Dendritic cell treated with granulocyte-macrophage colony-stimulating factor and Interleukin-4, amounts not matched to agents 40 ng/mL and 50 ng/mL, for 4 days (primary cell): ENCODE results near the gene ZFP69.

Experiments
- H3K27ac Mint-ChIP-seq: one replicate; pipeline ENCODE4 v1.8.0; 2022; ENCODE audit warnings: mild to moderate bottlenecking, mixed read lengths
- H3K27me3 Mint-ChIP-seq: one replicate; pipeline ENCODE4 v1.8.0; 2022; ENCODE audit warnings: mild to moderate bottlenecking, mixed read lengths
- H3K36me3 Mint-ChIP-seq: one replicate; pipeline ENCODE4 v1.8.0; 2022; ENCODE audit warnings: low read depth, mixed read lengths
- H3K4me1 Mint-ChIP-seq: one replicate; pipeline ENCODE4 v1.8.0; 2022; ENCODE audit warnings: low read depth, mixed read lengths
- H3K4me3 Mint-ChIP-seq: one replicate; pipeline ENCODE4 v1.8.0; 2022; ENCODE audit warnings: mild to moderate bottlenecking, moderate library complexity, mixed read lengths
- H3K9me3 Mint-ChIP-seq: one replicate; pipeline ENCODE4 v1.8.0; 2022; ENCODE audit warnings: mixed read lengths
- intact Hi-C: fragments of 100-400 bp; cut with micrococcal nuclease; formaldehyde crosslinking; loops from one replicate; pipeline ENCODE4 v1.15.0; 2022

The ZFP69 gene

DNA sequence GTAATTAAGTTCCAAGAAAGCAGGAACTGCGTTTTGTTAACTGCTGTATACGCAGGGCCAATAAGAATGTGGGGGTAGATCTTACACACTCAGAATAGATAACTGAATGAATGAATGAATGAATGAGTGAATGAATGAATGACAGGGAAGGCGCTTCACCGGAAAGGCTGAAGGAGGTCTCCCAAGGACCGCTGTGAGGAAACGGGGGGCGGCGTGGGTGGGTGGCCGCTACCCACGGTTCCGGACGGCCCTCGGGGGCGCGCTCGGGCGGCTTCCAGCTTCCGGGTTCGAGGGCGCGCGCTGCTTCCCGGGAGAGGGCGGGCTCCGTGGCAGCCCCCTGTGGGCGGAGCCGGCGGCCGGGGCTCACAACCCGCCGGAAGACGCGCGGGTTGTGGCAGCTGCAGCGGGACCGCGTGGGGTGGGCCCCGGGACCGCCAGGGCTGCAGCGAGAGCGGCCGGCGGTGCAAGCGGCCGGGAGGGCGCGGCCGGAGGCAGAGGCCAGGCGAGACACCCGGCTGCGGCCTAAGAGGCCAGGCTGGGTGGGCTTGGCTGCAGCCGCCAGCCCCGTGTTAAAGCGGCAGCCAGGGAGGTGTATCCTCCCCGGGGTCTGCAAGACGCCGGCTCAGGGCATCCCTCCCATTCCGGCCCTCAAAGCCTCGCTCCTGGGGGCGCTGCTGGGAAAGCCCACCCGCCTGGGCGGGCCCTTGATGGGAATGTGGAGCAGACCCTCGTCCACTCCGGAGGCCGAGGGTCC lies at the start of gene ZFP69:
TSS of gene ZFP69 (plus strand) at position 367 of the 754 bp plus-strand sequence. CDS start 2,072 bp downstream, outside the sequence.
- H3K4me1 Mint-ChIP-seq: peaks cover 23% of the 10 kb centered on the region
- intact Hi-C loops: no loop called here
- peaks cover 2% of the 10 kb centered on the region for H3K27me3 Mint-ChIP-seq
- H3K4me3 Mint-ChIP-seq: peak within 1 kb of the TSS; percentile 84
- H3K9me3 Mint-ChIP-seq: peaks cover 50% of the 10 kb centered on the region
- peaks cover 39% of the 10 kb centered on the region for H3K36me3 Mint-ChIP-seq
- peak within 1 kb of the TSS; percentile 89 for H3K27ac Mint-ChIP-seq

DNA sequence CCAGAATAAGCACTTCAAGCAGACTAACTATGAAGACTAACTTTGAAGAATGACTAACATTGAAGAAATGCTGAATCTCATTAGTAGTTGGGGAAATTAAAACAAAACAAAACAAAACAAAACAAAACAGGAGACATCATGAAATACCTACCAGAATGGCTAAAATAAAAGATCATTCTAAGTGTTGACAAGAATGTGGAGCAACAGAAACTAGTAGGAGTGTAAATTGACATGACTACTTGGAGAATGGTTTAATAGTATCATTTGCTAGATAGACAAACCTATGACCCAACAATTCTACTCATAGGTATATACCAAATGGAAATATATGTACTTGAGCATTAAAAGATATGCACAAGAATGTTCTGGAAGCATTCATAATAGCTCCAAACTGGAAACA lies 45.7 kb upstream of the ZFP69 start:
- Mint-ChIP-seq H3K9me3 (no peaks in the 10 kb centered on the region), H3K36me3 (peaks cover 7% of the 10 kb centered on the region), H3K27me3 (no peaks in the 10 kb centered on the region), H3K27ac (no peak overlapping the region), H3K4me3 (no peak overlapping the region), H3K4me1 (peaks cover 23% of the 10 kb centered on the region)
- intact Hi-C loops: no loop called here

DNA sequence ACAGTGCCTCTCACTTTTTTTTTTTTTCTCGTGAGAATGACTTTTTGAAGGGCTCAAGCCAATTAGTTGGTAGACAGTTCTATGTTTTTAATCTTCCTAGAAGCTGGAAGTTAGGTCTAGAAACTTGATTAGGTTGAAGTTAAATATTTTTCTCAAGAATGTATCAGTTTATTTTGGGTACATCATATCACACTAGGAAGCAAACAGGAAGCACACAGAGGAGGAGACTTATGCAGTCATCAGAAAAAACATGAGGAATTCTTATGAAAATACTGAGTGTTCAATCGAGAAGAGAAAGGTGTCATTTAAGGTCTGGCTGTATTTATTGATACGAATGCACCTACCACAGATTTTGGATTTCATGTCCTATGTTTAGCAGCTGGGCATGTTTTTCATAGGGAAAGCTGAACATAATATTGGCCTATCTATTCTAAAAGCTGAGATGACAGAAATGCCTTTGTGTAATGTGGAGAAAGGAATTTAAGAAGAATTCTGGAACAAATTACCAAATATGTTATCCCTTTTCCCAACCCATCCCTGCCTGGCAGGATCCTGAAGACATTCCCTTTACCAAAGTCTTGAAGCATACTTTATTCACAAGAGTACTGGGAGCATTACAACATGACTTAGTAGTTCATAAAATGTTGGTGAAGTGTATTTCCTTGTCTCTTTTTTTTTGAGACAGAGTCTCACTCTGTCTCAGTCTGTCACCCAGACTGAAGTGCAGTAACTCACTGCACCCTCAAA lies 44.3 kb upstream of the ZFP69 start:
- Mint-ChIP-seq H3K36me3 (peaks cover 6% of the 10 kb centered on the region), H3K27ac (peak overlapping the region; percentile 22), H3K4me3 (no peak overlapping the region), H3K27me3 (no peaks in the 10 kb centered on the region), H3K4me1 (peaks cover 20% of the 10 kb centered on the region), H3K9me3 (no peaks in the 10 kb centered on the region)
- intact Hi-C loops: no loop called here

DNA sequence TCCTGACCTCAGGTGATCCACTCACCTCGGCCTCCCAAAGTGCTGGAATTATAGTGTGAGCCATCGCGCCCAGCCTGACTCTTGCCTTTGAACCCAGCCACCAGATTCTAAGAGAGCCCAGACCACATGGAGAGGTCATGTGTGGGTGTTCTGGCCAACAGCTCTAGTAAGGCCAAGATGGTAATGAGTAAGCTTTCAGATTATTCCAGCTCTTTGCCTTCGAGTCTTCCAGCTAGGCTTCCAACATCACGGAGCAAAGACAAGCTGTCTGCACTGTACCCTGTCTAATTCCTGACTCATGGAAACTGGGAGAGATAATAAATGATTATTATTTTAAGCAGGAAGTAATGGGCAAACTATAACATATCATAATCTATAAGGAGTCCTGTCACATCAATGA lies 41.6 kb upstream of the ZFP69 start:
- Mint-ChIP-seq H3K4me1 (peaks cover 29% of the 10 kb centered on the region), H3K4me3 (no peak overlapping the region), H3K36me3 (peaks cover 6% of the 10 kb centered on the region), H3K27ac (no peak overlapping the region), H3K27me3 (no peaks in the 10 kb centered on the region), H3K9me3 (no peaks in the 10 kb centered on the region)
- intact Hi-C loops: no loop called here

DNA sequence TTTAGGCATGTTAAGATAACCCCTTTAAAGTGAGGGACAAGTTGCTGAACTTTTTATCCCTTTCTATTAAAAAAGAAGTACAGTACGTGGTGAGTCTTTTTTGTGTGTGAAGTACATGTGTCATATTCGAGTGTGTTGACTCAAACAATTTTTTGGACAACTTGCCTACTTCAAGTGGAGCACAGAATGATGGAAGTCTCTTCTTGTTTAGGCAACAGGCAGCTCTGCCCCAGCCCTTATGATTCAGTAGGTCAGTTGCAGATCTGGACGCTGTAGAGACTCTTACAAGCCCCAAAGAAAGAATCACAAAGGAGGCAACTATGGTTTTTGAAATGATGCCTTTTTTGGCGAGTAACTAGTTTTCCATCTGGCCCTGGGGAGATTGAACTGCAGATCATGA lies 41.2 kb upstream of the ZFP69 start:
- H3K27me3 Mint-ChIP-seq: no peaks in the 10 kb centered on the region
- intact Hi-C loops: no loop called here
- peaks cover 29% of the 10 kb centered on the region for H3K4me1 Mint-ChIP-seq
- no peak overlapping the region for H3K4me3 Mint-ChIP-seq
- no peaks in the 10 kb centered on the region for H3K9me3 Mint-ChIP-seq
- H3K36me3 Mint-ChIP-seq: peaks cover 6% of the 10 kb centered on the region
- no peak overlapping the region for H3K27ac Mint-ChIP-seq

DNA sequence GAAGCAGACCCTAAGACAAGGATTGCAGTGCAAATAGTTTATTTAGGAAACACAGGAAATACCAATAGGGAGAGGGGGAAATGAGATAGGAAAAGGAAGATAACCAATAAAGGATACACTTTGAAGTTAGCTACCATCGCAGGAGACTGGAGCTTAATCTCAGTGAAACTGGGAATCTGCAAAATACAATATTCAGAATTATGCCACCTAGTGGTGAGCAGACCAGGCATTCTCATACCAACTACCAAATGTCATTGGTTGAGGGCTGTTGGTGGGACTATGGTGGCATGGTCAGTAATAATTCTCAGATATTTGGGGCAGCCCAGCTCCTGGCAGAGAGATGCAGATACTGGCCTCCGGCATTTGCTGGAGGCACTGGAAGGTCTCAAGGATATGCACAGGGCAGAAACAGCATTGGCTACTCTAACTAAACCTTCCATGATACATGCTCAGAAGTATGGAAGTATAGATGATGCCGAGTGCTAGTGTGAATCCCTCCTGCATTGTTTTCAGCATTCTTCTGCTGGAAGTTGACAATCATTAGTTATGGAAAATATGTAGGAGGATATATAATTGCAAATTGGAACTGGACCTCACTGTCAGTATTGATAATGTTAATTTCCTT lies 38.6 kb upstream of the ZFP69 start:
- intact Hi-C loops: no loop called here
- Mint-ChIP-seq H3K9me3 (no peaks in the 10 kb centered on the region), H3K4me3 (no peak overlapping the region), H3K27ac (no peak overlapping the region), H3K36me3 (peaks cover 6% of the 10 kb centered on the region), H3K4me1 (peaks cover 9% of the 10 kb centered on the region), H3K27me3 (no peaks in the 10 kb centered on the region)

DNA sequence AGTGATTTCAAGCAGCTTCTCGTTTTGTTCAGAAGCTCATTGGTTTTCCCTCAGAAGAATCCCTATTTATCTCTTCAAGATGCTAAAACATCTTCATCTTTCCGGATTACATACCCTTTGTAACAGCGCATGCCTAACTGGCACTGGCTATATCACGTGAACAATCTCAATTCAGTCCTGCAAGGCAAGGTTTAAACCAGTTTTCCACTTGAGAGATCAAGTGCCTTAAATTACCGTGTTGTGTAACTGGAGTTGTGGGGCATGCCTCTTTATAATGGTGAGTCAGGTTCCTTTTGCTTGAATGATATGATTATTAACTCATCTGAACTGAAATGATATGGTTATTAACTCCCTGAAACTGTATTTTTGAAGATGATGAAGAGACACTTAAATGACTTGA lies 37.8 kb upstream of the ZFP69 start:
- H3K36me3 Mint-ChIP-seq: peaks cover 13% of the 10 kb centered on the region
- peaks cover 9% of the 10 kb centered on the region for H3K4me1 Mint-ChIP-seq
- H3K27me3 Mint-ChIP-seq: no peaks in the 10 kb centered on the region
- intact Hi-C loops: no loop called here
- no peak overlapping the region for H3K4me3 Mint-ChIP-seq
- H3K9me3 Mint-ChIP-seq: no peaks in the 10 kb centered on the region
- H3K27ac Mint-ChIP-seq: no peak overlapping the region

DNA sequence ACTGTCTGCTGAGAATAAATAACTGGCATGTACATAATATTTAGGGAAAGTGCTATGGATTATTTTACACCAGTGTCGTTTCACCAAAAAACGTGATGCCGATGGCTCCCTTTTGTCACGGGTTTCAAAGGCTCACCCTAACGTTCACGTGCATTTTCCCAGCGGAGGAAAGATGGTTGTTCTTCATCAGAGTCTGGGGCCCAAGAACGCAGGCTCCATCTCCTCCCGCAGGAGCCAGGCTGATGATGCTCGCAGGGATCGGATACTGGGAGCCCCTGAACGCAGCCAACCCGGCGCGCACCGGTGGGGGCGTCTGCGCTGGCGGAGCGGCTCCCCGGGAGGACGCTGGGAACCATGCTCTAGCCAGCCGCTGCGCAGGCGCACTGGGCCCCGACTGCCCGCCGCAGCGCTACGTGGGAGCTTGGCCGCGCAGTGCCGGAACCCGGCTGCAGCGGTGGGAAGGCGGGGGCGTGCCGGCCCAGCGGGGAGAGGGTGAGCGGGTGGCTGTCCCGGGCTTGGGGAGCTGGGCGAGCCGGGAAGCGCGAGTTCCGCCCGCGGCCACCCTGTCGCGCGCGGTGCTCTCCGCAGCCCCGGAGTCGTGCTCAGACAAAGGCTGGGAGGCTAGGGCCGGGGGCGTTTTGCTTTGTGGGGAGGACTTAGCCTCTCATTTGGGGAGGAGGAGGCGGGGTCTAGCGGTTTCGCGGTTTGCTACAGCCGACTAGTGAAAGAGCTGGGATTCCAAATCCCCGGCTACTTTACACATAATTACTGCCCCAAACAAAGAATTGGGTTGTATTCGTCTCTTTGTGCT lies 27.2 kb upstream of the ZFP69 start, which contains the start of gene ZFP69B:
TSS of gene ZFP69B (plus strand) at position 793 of the 811 bp plus-strand sequence. CDS start 486 bp downstream, outside the sequence.
- intact Hi-C loops: no loop called here
- peaks cover 47% of the 10 kb centered on the region for H3K36me3 Mint-ChIP-seq
- H3K27ac Mint-ChIP-seq: peak within 1 kb of the TSS; percentile 91
- H3K27me3 Mint-ChIP-seq: no peaks in the 10 kb centered on the region
- H3K9me3 Mint-ChIP-seq: peaks cover 56% of the 10 kb centered on the region
- H3K4me1 Mint-ChIP-seq: peaks cover 17% of the 10 kb centered on the region
- H3K4me3 Mint-ChIP-seq: peak within 1 kb of the TSS; percentile 90

DNA sequence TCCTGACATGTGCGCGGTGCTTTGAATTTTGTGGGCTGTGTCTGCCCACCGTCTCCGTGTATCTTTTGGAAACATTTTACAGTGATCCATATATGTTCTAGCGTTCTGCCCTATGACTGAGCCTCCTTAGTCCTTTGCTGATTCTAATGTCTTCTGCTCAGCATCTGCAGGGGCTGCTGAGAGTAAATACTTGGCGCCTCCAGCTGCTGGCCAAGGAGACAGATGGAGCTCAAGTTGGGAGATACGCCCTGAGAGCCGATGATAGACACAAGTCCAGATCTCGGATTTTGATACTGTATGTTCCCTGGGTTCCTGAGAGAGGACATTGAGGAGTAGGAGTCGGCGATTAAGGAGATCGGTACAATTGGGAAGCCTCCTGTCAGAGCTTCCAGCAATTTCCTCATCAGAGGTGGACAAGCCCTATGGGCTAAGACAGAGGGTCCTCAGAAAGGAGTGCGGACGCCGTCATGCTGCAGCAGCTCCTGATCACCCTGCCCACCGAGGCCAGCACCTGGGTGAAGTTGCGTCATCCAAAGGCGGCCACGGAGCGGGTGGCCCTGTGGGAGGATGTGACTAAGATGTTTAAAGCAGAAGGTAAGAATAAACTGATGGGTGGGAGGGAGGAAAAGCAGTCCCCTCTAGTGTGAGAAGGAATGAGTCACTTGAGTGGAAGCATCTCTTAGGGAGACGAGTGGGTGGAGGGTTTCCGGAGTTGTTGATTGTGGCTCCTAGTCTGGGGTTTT lies 26.4 kb upstream of the ZFP69 start:
- Mint-ChIP-seq H3K4me1 (peaks cover 17% of the 10 kb centered on the region), H3K9me3 (peaks cover 56% of the 10 kb centered on the region), H3K27ac (peak overlapping the region; percentile 91), H3K36me3 (peaks cover 47% of the 10 kb centered on the region), H3K27me3 (no peaks in the 10 kb centered on the region), H3K4me3 (peak overlapping the region; percentile 90)
- intact Hi-C loops: no loop called here

DNA sequence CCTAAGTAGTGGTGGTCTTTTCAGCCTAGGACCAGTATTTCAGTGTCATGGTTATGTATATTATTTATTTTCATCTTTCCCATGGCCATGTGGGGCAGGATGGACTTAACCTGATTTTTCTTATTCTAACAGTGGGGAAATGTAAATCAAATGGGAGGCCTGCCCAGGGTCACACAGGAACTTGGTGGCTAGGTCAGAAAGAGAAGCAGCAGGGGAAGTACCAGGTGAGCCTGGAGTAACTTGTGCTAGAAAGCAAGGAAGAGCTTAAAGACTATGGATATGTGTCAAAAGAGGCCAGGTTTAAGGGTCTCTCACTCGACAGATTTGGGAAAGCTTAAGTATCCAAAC lies 25.9 kb upstream of the ZFP69 start:
- intact Hi-C loops: no loop called here
- peaks cover 17% of the 10 kb centered on the region for H3K4me1 Mint-ChIP-seq
- no peaks in the 10 kb centered on the region for H3K27me3 Mint-ChIP-seq
- H3K9me3 Mint-ChIP-seq: peaks cover 56% of the 10 kb centered on the region
- H3K27ac Mint-ChIP-seq: peak overlapping the region; percentile 91
- peaks cover 48% of the 10 kb centered on the region for H3K36me3 Mint-ChIP-seq
- no peak overlapping the region for H3K4me3 Mint-ChIP-seq

DNA sequence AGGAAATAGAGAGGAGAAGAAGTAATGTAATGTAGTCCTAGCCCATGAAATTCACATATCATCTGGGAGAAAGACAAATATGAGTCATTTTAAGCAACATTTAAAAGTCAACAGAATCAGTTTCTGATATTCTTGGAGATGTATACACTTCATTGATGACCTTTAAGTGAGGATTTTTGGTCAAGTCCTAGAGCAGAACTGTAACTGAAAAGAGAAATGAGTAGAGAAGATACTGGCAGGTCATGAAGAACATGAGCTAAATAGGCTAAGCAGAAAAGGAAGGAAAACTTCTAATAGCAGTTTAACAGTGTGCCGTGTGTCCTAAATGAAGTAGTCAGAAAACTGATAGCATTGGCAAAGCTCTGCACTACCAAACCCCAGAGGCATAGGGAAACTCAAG lies 22.2 kb upstream of the ZFP69 start:
- Mint-ChIP-seq H3K27ac (no peak overlapping the region), H3K36me3 (peaks cover 84% of the 10 kb centered on the region), H3K4me1 (peaks cover 16% of the 10 kb centered on the region), H3K4me3 (no peak overlapping the region), H3K9me3 (peaks cover 88% of the 10 kb centered on the region), H3K27me3 (no peaks in the 10 kb centered on the region)
- intact Hi-C loops: no loop called here

DNA sequence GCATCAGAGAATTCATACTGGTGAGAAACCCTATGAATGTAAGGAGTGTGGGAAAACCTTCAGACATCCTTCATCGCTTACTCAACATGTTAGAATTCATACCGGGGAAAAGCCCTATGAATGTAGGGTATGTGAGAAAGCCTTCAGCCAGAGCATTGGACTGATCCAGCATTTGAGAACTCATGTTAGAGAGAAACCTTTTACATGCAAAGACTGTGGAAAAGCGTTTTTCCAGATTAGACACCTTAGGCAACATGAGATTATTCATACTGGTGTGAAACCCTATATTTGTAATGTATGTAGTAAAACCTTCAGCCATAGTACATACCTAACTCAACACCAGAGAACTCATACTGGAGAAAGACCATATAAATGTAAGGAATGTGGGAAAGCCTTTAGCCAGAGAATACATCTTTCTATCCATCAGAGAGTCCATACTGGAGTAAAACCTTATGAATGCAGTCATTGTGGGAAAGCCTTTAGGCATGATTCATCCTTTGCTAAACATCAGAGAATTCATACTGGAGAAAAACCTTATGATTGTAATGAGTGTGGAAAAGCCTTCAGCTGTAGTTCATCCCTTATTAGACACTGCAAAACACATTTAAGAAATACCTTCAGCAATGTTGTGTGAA lies 14.0 kb upstream of the ZFP69 start:
- Mint-ChIP-seq H3K9me3 (peaks cover 85% of the 10 kb centered on the region), H3K27me3 (no peaks in the 10 kb centered on the region), H3K4me1 (no peaks in the 10 kb centered on the region), H3K27ac (no peak overlapping the region), H3K4me3 (no peak overlapping the region), H3K36me3 (peaks cover 64% of the 10 kb centered on the region)
- intact Hi-C loops: loop anchor here (5.0 kb wide), 1 partner anchor 39 kb away; no protein-coding TSS in a partner anchor

DNA sequence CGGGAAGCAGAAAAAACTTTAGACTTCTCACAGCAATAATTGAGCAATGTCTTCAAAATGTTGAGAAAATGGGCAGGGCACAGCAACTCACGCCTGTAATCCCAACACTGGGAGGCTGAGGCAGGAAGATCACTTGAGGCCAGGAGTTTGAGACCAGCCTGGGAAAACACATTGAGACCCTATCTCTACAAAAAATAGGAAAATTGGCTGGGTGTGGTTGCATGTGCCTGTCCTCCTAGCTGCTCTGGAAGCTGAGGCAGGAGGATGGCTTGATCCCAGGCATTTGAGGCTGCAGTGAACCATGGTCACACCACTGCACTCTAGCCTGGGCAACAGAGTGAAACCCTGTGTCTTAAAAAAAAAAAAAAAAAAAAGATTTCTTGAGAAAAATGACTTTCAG lies 7.8 kb upstream of the ZFP69 start:
- Mint-ChIP-seq H3K27me3 (peaks cover 2% of the 10 kb centered on the region), H3K36me3 (peaks cover 26% of the 10 kb centered on the region), H3K9me3 (peaks cover 99% of the 10 kb centered on the region), H3K4me3 (no peak overlapping the region), H3K4me1 (no peaks in the 10 kb centered on the region), H3K27ac (no peak overlapping the region)
- intact Hi-C loops: no loop called here
